HUES48 (cell line): ENCODE measurements around the gene WNT3.

Experiments used
- H3K27ac ChIP-seq: one replicate; pipeline ENCODE4 v1.7.0; 2013; ENCODE audit warnings: low read depth, low read length, inconsistent platforms
- H3K27me3 ChIP-seq: 2 replicates; pipeline ENCODE4 v1.6.1; 2013; ENCODE audit warnings: mild to moderate bottlenecking, low read length; ENCODE audit not compliant: control insufficient read depth, insufficient read depth
- H3K36me3 ChIP-seq: 2 replicates; pipeline ENCODE4 v1.6.1; 2013; ENCODE audit warnings: low read length; ENCODE audit not compliant: control insufficient read depth, insufficient read depth
- H3K4me1 ChIP-seq: 2 replicates; pipeline ENCODE4 v1.6.1; 2013; ENCODE audit warnings: mild to moderate bottlenecking, low read length; ENCODE audit not compliant: control insufficient read depth, insufficient read depth
- H3K4me3 ChIP-seq: 2 replicates; pipeline ENCODE4 v1.5.1; 2013; ENCODE audit warnings: mild to moderate bottlenecking, low read depth, low read length
- H3K9ac ChIP-seq: 2 replicates; pipeline ENCODE4 v1.6.1; 2013; ENCODE audit warnings: mild to moderate bottlenecking, low read depth, low read length, moderate library complexity
- H3K9me3 ChIP-seq: 2 replicates; pipeline ENCODE4 v1.6.1; 2013; ENCODE audit warnings: low read length; ENCODE audit not compliant: control insufficient read depth, insufficient read depth

The WNT3 gene

DNA sequence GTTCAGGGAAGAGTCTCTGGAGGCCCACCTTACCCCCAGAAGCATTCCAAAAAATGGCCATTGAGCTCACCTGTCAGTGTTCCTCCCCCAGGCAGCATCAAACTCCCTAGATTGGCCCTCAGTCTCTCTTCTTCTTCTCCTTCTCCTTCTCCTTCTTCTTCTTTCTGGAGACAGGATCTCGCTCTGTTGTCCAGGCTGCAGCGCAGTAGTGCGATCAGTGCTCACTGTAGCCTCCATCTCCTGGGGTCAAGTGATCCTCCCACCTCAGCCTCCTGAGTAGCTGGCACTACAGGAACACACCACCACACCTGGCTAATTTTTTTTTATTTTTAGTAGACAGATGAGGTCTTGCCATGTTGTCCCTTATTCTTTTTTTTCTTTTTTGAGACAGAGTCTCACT lies 16.4 kb upstream of the WNT3 start:
- H3K9me3 ChIP-seq: no peaks in the 10 kb centered on the region
- H3K36me3 ChIP-seq: no peaks in the 10 kb centered on the region
- H3K27me3 ChIP-seq: peaks cover 27% of the 10 kb centered on the region
- no peak overlapping the region for H3K27ac ChIP-seq
- H3K4me1 ChIP-seq: peaks cover 14% of the 10 kb centered on the region
- no peak overlapping the region for H3K4me3 ChIP-seq
- no peak overlapping the region for H3K9ac ChIP-seq

DNA sequence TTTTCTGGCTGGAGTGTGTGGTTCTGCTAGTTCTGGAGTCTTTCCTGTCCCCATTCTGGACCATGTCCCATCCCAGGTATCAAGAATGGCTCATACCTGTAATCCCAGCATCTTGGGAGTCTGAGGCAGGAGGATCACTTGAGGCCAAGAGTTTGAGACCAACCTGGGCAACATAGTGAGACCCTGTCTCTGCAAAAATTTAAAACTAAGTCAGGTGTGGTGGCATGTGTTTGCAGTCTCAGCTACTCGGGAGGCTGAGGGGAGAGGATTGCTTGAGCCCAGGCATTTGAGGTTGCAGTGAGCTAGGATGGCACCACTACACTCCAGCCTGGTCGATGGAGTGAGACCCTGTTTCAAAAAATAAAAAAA lies 15.3 kb upstream of the WNT3 start:
- no peaks in the 10 kb centered on the region for H3K9me3 ChIP-seq
- H3K27ac ChIP-seq: no peak overlapping the region
- H3K9ac ChIP-seq: no peak overlapping the region
- H3K4me3 ChIP-seq: no peak overlapping the region
- no peaks in the 10 kb centered on the region for H3K36me3 ChIP-seq
- peaks cover 27% of the 10 kb centered on the region for H3K27me3 ChIP-seq
- H3K4me1 ChIP-seq: peaks cover 14% of the 10 kb centered on the region

DNA sequence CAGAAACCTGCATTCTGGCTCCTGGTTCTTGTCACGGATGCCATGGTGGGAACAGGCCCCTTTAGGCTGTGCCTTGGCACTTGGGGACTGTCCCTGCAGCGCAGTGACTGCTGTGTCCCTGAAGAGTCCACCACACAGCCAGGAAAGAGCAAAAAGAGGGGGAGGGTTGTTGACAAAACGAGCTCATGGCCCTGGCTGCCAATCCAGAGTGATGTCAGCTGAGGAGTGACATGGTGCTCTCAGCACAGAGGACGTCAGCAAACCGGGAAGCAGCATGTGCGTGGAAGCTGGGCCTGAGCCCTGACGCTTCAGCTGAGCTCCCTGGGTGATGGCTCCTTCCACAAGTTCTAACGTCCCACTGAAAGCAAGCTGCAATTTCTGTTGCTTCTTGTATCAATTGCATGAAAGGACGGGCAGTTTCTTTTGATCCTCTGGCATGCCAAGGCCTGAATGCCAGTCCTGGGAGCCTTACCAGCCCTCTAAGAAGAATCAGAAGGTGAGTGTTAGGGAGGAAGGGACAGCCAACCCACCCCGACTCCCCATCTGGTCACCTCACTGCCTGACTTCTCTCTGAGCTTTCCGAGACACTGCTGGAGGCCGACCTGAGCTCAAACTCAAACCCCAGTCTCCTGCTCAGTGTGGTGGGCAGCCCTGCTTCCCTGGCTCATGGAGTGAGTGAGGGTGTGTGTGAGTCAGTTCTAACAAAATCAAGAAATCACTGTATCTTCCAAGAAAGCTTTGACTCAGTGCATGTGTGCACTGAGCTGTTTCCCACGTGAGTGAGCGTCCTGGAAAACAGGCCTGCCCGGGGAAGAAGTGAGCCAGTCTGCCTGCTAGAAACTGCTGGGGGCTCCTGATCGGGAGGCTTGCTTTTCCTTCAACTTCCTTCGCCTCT lies 14.7 kb upstream of the WNT3 start:
- Histone ChIP-seq H3K4me1 (peaks cover 14% of the 10 kb centered on the region), H3K27ac (no peak overlapping the region), H3K4me3 (no peak overlapping the region), H3K36me3 (no peaks in the 10 kb centered on the region), H3K9me3 (no peaks in the 10 kb centered on the region), H3K27me3 (peaks cover 27% of the 10 kb centered on the region), H3K9ac (no peak overlapping the region)

DNA sequence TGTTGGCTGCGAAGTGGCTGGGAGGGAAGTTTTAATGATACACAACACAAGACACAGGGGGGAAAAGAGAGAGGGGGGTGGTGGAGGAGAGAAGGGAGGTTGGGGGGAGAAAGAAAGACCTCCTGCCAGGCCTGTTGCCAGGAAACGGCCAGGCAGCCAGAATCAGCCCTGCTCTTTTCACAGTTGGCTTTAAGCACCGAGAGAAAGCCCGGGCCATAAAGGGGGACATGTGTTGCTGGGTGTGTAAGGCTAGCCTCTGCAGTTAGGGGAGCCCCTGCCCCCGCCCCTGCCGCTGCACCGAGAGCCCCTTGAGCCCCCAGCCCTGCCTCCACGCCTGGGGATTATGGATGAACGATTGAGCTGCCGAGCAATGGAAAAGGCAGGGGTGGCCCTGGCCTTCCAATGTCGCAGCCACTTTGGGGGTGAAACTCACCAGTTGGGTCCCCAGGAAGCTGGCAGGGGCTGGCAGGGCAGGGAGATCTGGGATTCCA lies 13.9 kb upstream of the WNT3 start:
- Histone ChIP-seq H3K36me3 (no peaks in the 10 kb centered on the region), H3K9me3 (no peaks in the 10 kb centered on the region), H3K27me3 (peaks cover 27% of the 10 kb centered on the region), H3K4me1 (peaks cover 14% of the 10 kb centered on the region), H3K9ac (no peak overlapping the region), H3K4me3 (no peak overlapping the region), H3K27ac (peak overlapping the region; percentile 41)

DNA sequence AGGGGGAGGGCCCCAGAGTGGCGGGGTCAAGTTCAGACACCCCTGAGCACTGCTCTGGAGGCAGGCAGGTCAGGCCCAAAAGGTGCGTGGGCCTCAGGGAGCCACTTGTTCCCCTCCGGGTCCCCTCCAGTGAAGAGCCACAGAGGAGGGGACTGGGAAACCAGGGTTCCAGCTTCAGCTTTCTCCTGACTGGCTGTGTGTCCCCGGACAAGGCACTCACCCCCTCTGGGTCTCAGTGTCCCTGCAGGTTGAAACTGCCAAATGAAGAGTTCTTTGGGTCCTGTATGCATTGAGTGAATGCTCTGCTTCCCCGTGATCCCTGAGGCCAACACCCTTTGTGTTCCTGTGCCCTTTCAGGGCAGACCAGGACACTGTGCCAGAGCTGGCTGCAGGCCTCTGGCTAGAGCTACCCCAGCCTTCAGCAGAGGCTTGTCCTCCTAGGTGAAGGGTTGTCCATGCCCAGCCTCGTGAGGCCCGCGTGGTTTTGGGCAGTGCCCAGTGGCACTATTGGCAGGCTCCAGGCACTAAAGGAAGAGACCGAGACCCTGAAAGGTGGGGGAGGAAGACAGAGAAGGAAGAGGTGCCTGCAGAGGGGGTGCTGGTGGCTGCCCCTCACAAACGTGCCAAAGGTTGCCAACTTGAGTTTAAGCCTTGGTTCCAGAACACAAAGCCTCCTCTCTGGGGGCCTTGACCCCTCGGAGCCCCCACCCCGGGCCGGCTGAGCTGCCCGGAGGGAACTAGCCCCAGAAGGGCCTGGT lies 13.3 kb upstream of the WNT3 start:
- Histone ChIP-seq H3K9ac (no peak overlapping the region), H3K4me1 (peaks cover 14% of the 10 kb centered on the region), H3K4me3 (no peak overlapping the region), H3K27me3 (peaks cover 27% of the 10 kb centered on the region), H3K27ac (no peak overlapping the region), H3K36me3 (no peaks in the 10 kb centered on the region), H3K9me3 (no peaks in the 10 kb centered on the region)

DNA sequence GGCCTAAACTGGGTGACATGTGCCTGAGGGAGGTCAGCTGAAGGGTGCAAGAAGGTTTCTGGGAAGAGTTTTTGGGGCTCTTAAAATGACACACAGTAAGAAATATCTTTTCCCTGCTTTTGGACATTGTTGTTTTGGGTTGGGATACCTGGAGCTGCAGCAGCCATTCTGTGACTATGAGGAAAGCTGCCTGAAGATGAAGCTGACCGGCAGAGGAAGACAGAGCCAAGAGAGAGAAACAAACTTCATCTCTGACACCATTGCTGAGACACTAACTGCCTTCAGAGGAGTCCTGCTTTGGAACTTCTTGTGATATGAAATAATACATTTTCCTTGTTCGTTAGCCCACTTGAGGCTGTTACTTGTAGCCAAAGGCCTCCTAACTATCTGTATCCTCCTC lies 8.8 kb upstream of the WNT3 start:
- Histone ChIP-seq H3K27ac (no peak overlapping the region), H3K9ac (no peak overlapping the region), H3K4me1 (peaks cover 6% of the 10 kb centered on the region)

DNA sequence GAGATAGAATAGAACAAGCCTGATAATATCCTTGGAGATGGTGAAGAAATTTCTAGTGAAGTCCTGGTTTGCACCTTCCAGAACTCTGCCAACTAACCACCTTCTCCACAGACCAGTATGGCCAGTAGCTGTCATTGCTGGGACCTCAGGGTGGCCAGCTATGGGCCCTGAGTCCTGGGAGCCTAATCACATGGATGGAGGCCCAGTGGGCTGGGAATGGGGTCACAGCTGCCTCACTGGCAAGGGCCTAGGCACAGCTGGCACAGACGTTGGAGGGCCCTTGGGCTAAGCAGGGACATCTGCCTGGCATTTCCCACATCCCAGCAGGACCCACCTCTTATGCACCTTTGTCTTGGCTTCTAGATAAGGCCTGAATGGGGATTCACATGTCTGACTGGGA lies 7.6 kb upstream of the WNT3 start:
- no peaks in the 10 kb centered on the region for H3K36me3 ChIP-seq
- peaks cover 5% of the 10 kb centered on the region for H3K4me1 ChIP-seq
- H3K9ac ChIP-seq: no peak overlapping the region
- H3K27me3 ChIP-seq: peaks cover 26% of the 10 kb centered on the region
- H3K27ac ChIP-seq: no peak overlapping the region
- H3K4me3 ChIP-seq: no peak overlapping the region
- H3K9me3 ChIP-seq: no peaks in the 10 kb centered on the region

More for the DNA sequence above, 8.8 kb upstream of the WNT3 start:
- no peak overlapping the region for H3K4me3 ChIP-seq
- H3K9me3 ChIP-seq: no peaks in the 10 kb centered on the region
- no peaks in the 10 kb centered on the region for H3K36me3 ChIP-seq
- H3K27me3 ChIP-seq: peaks cover 22% of the 10 kb centered on the region

DNA sequence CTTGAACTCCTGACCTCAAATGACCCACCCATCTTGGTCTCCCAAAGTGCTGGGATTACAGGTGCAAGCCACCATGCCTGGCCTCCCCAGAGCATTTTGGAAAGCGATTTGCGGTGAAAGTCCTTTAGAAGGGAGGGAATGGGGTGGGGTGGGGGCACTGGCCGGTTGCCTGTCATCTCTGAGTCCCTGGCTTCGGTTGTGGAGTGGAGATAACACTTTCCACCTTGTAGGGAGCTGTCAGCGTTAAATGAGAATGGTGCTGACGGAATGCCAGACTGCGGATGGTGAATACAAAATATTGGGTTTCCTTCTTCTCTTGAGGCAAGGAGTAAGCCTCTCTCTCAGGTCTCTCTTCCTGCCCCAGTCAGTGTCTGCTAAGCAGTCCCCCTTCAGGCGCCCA lies 5.2 kb upstream of the WNT3 start:
- H3K36me3 ChIP-seq: no peaks in the 10 kb centered on the region
- peaks cover 51% of the 10 kb centered on the region for H3K27me3 ChIP-seq
- no peak overlapping the region for H3K9ac ChIP-seq
- H3K9me3 ChIP-seq: no peaks in the 10 kb centered on the region
- no peak overlapping the region for H3K4me3 ChIP-seq
- H3K27ac ChIP-seq: no peak overlapping the region
- H3K4me1 ChIP-seq: peaks cover 24% of the 10 kb centered on the region

DNA sequence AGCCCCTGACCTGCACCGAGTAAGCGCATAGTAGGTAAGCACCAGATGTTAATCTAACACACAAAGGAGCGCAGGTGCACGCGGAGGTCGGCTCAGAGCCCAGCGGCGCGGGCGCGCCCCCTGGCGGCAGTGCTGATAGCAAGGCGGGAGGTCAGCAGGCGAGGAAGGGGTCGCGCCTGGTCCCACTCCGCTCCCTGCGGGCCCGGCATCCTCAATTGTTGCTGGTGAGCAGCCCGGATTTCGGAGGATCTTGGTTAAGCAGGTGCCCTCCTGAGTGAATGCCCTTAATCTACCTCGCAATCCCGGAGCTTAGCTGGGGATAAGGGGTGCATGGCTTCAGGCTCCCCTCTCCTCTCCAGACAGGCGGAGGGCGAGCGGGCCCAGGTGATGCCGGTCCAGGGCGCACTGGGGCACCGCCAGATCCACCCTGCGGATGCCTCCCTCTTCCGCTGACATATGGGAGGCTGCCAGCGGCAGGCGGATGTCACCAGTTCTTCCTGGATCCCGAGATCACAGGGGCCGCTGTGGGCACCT lies 4.0 kb upstream of the WNT3 start:
- Histone ChIP-seq H3K4me3 (no peak overlapping the region), H3K9me3 (no peaks in the 10 kb centered on the region), H3K27ac (no peak overlapping the region), H3K36me3 (no peaks in the 10 kb centered on the region), H3K9ac (no peak overlapping the region), H3K4me1 (peaks cover 30% of the 10 kb centered on the region), H3K27me3 (peaks cover 63% of the 10 kb centered on the region)

DNA sequence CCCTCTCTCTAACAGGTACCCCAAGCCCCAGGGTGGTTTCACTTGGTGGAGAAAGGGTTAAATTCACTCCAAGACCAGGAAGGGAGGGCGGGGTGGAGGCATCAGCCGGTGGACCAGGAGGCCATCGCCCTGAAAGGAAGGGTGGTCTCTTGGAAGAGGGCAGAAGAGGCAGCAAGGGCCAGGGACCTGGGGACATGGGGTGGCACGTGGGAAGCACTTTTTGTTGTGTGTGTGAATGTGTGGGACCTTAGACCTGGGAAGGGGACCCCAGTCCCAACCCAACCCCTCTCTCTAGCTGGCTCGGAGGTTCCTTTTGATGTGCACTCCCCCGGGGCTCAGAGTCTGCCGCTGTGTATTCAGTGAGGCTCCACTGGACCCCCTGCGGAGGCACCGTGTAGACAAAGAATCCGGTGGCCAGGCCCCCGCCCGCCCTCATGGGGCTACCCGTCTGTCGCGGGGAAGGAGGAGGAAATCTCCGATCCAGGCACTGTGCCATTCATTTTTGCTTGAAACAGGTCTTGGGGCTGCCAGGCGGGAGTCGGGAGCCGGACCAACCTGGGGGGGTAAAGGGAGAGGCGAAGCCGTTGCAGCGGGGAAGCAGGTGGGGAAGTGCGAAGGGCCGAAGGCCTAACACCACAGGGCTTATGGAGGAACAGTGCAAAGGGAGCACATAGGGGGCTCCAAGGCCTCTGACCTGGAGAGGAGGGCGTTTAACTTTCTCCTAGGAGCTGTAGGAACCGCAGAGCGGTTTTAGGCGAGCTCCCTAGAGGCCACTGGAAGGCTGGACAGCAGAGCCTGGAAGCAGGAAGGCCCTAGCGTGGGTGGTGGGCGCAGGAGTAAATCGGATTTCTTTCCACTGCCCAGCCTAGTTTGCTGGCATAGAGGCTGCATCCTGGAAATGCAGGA lies 3.2 kb upstream of the WNT3 start:
- H3K36me3 ChIP-seq: no peaks in the 10 kb centered on the region
- H3K4me1 ChIP-seq: peaks cover 35% of the 10 kb centered on the region
- no peaks in the 10 kb centered on the region for H3K9me3 ChIP-seq
- peak overlapping the region; percentile 55 for H3K4me3 ChIP-seq
- H3K9ac ChIP-seq: no peak overlapping the region
- peaks cover 70% of the 10 kb centered on the region for H3K27me3 ChIP-seq
- H3K27ac ChIP-seq: peak overlapping the region; percentile 70
